Neural cell (in vitro differentiated cells): ENCODE measurements around the gene CHST11. TPM values are rescaled to one million over a fixed set of nuclear protein-coding genes. Genes with fewer than 3 reads are reported as not detected.

ENCODE experiments used
- H2AFZ ChIP-seq: fragments of 200-600, 300-800 bp; sonication (generic), shearing (Covaris generic); 2 replicates; pipeline ENCODE4 v1.6.0; 2014; ENCODE audit warnings: low read depth, mild to moderate bottlenecking, antibody characterized with exemption, low read length, moderate library complexity
- H3F3A ChIP-seq: fragments of 200-600 bp; shearing (Covaris generic); 2 replicates; pipeline ENCODE4 v1.6.1; 2016; ENCODE audit warnings: mild to moderate bottlenecking, moderate library complexity, mixed read lengths, antibody characterized with exemption, low read length; ENCODE audit not compliant: insufficient read depth, poor library complexity, severe bottlenecking
- H3K27ac ChIP-seq: fragments of 200-600, 300-800 bp; sonication (generic), shearing (Covaris generic); 2 replicates; pipeline ENCODE4 v1.5.1; 2014; ENCODE audit warnings: mild to moderate bottlenecking, low read length, moderate library complexity
- H3K27me3 ChIP-seq: fragments of 300-800, 200-600 bp; sonication (generic), shearing (Covaris generic); 2 replicates; pipeline ENCODE4 v1.6.0; 2014; ENCODE audit warnings: mild to moderate bottlenecking, low read depth, low read length, moderate library complexity; ENCODE audit not compliant: insufficient read depth
- H3K36me3 ChIP-seq: fragments of 300-800, 200-600 bp; sonication (generic), shearing (Covaris generic); 2 replicates; pipeline ENCODE4 v1.5.1; 2014; ENCODE audit warnings: mild to moderate bottlenecking, antibody characterized with exemption, low read length, moderate library complexity; ENCODE audit not compliant: insufficient read depth
- H3K4me2 ChIP-seq: fragments of 300-800, 200-600 bp; sonication (generic), shearing (Covaris generic); 2 replicates; pipeline ENCODE4 v1.6.0; 2014; ENCODE audit warnings: mild to moderate bottlenecking, low read length
- H3K4me3 ChIP-seq: fragments of 300-800, 200-600 bp; sonication (generic), shearing (Covaris generic); 2 replicates; pipeline ENCODE4 v1.5.1; 2014; ENCODE audit warnings: mild to moderate bottlenecking, low read length, moderate library complexity
- H3K79me2 ChIP-seq: fragments of 200-600 bp; shearing (Covaris generic); replicated peaks from 2 replicates; pipeline ENCODE4 v1.6.0; 2014; ENCODE audit warnings: mild to moderate bottlenecking, low read length, moderate library complexity; ENCODE audit not compliant: insufficient read depth
- H3K9ac ChIP-seq: fragments of 300-800, 200-600 bp; sonication (generic), shearing (Covaris generic); 2 replicates; pipeline ENCODE4 v1.6.1; 2016; ENCODE audit warnings: mild to moderate bottlenecking, low read length, mixed read lengths
- H3K9me2 ChIP-seq: fragments of 200-600 bp; shearing (Covaris generic); 2 replicates; pipeline ENCODE4 v1.6.1; 2016; ENCODE audit warnings: mild to moderate bottlenecking, low read length, mixed read lengths; ENCODE audit not compliant: insufficient read depth
- H3K9me3 ChIP-seq: fragments of 200-600, 300-800 bp; sonication (generic), shearing (Covaris generic); 2 replicates; pipeline ENCODE4 v1.6.1; 2016; ENCODE audit warnings: mild to moderate bottlenecking, mixed run types, low read length, moderate library complexity, mixed read lengths
- H4K20me1 ChIP-seq: fragments of 200-600 bp; shearing (Covaris generic); 2 replicates; pipeline ENCODE4 v1.6.1; 2016; ENCODE audit warnings: mild to moderate bottlenecking, mixed run types; ENCODE audit not compliant: insufficient read depth
- EP300 ChIP-seq: fragments of 450-650 bp; conservative IDR thresholded peaks from 2 replicates; pipeline ENCODE4 v1.6.1; 2014; ENCODE audit warnings: antibody characterized with exemption, mild to moderate bottlenecking, moderate library complexity; ENCODE audit not compliant: poor library complexity, severe bottlenecking
- EZH2 ChIP-seq: fragments of 200-600, 300-800 bp; shearing (Covaris generic), sonication (generic); IDR thresholded peaks from 2 replicates; pipeline ENCODE4 v1.6.1; 2014; ENCODE audit warnings: antibody characterized with exemption, low read length, borderline replicate concordance, mild to moderate bottlenecking; ENCODE audit not compliant: insufficient read depth, poor library complexity, severe bottlenecking
- MXI1 ChIP-seq: fragments of 450-650 bp; conservative IDR thresholded peaks from 2 replicates; pipeline ENCODE4 v1.6.1; 2014; ENCODE audit warnings: antibody characterized with exemption, mild to moderate bottlenecking; ENCODE audit not compliant: poor library complexity, severe bottlenecking
- POLR2AphosphoS5 ChIP-seq: IDR thresholded peaks from 2 replicates; pipeline ENCODE4 v1.6.1; 2012
- RAD21 ChIP-seq: fragments of 450-650 bp; conservative IDR thresholded peaks from 2 replicates; pipeline ENCODE4 v1.6.1; 2014; ENCODE audit warnings: antibody characterized with exemption, mild to moderate bottlenecking, moderate library complexity
- SMC3 ChIP-seq: fragments of 450-650 bp; conservative IDR thresholded peaks from 2 replicates; pipeline ENCODE4 v1.6.1; 2014; ENCODE audit warnings: antibody characterized with exemption, mild to moderate bottlenecking, moderate library complexity; ENCODE audit not compliant: poor library complexity
- TAF1 ChIP-seq: IDR thresholded peaks from 2 replicates; pipeline ENCODE4 v1.6.1; 2012; ENCODE audit warnings: low read depth
- polyA plus RNA-seq: library from polyadenylated mRNA; depleted of rRNA; stranded (reverse); fragments of >200 nt; gene quantifications from 2 replicates; pipeline ENCODE4 v1.2.3, GENCODE V29; 2014
- TF ChIP-seq, protein P1 (sequence below): IDR thresholded peaks from 2 replicates; pipeline ENCODE4 v1.6.1; 2012; ENCODE audit warnings: borderline replicate concordance
- TF ChIP-seq, protein P2 (sequence below): fragments of 450-650 bp; IDR thresholded peaks from 2 replicates; pipeline ENCODE4 v1.5.1; 2014; ENCODE audit warnings: antibody characterized with exemption, mild to moderate bottlenecking, moderate library complexity; ENCODE audit not compliant: poor library complexity, severe bottlenecking

The CHST11 gene
- polyA plus RNA-seq, 1 donor from 2014 or later = 15.0 TPM

DNA sequence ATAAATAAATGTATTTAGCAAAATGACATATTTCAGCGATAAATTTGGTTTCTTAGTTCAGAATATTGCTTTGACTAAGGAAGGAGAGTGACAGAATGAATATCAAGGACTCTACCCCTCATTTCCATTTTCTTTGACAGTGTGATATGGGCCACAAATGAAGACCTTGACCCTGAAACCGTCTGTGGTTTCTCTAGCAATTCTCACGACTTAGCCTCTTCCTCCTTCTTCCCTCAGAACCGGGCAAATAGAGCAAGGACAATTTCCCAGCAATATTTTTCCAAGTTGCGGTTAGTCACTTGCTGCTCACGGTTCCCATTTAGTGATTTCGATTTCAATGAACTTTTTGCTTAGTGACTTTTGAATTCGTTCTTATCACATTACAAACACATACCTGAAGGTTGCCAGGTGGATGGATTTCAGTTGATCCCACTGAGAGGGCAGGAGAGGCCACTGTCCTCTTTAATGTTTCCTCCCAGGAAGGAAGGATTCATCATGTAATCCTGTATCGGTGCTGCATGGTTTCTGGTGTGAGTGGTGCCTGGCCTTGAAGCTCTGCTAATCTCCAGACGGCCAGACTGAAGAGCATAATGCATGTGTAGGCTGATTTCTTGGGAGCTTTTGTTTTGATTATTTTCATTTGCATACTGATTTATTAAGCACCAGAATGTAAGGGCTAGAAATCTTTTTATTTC, 77.6 kb downstream of the CHST11 start:
- no peaks in the 10 kb centered on the region for H3K9me2 ChIP-seq
- H3K4me2 ChIP-seq = no peak overlapping the region
- H4K20me1 ChIP-seq = no peaks in the 10 kb centered on the region
- H3K79me2 ChIP-seq = no peaks in the 10 kb centered on the region
- H3K36me3 ChIP-seq = no peaks in the 10 kb centered on the region
- no peak overlapping the region for H3K9ac ChIP-seq
- no peak overlapping the region for H2AFZ ChIP-seq
- no peak overlapping the region for H3K4me3 ChIP-seq
- no peak overlapping the region for H3K27ac ChIP-seq
- TF ChIP-seq EZH2 = no peak
- TF ChIP-seq, protein P1, sequence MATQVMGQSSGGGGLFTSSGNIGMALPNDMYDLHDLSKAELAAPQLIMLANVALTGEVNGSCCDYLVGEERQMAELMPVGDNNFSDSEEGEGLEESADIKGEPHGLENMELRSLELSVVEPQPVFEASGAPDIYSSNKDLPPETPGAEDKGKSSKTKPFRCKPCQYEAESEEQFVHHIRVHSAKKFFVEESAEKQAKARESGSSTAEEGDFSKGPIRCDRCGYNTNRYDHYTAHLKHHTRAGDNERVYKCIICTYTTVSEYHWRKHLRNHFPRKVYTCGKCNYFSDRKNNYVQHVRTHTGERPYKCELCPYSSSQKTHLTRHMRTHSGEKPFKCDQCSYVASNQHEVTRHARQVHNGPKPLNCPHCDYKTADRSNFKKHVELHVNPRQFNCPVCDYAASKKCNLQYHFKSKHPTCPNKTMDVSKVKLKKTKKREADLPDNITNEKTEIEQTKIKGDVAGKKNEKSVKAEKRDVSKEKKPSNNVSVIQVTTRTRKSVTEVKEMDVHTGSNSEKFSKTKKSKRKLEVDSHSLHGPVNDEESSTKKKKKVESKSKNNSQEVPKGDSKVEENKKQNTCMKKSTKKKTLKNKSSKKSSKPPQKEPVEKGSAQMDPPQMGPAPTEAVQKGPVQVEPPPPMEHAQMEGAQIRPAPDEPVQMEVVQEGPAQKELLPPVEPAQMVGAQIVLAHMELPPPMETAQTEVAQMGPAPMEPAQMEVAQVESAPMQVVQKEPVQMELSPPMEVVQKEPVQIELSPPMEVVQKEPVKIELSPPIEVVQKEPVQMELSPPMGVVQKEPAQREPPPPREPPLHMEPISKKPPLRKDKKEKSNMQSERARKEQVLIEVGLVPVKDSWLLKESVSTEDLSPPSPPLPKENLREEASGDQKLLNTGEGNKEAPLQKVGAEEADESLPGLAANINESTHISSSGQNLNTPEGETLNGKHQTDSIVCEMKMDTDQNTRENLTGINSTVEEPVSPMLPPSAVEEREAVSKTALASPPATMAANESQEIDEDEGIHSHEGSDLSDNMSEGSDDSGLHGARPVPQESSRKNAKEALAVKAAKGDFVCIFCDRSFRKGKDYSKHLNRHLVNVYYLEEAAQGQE = no peak
- TF ChIP-seq POLR2AphosphoS5 = no peak
- no peak for TF ChIP-seq TAF1
- TF ChIP-seq, protein P2, sequence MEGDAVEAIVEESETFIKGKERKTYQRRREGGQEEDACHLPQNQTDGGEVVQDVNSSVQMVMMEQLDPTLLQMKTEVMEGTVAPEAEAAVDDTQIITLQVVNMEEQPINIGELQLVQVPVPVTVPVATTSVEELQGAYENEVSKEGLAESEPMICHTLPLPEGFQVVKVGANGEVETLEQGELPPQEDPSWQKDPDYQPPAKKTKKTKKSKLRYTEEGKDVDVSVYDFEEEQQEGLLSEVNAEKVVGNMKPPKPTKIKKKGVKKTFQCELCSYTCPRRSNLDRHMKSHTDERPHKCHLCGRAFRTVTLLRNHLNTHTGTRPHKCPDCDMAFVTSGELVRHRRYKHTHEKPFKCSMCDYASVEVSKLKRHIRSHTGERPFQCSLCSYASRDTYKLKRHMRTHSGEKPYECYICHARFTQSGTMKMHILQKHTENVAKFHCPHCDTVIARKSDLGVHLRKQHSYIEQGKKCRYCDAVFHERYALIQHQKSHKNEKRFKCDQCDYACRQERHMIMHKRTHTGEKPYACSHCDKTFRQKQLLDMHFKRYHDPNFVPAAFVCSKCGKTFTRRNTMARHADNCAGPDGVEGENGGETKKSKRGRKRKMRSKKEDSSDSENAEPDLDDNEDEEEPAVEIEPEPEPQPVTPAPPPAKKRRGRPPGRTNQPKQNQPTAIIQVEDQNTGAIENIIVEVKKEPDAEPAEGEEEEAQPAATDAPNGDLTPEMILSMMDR = no peak
- no peak for TF ChIP-seq MXI1
- TF ChIP-seq RAD21 = no peak
- no peak for TF ChIP-seq SMC3
- no peak for TF ChIP-seq EP300
- no peaks in the 10 kb centered on the region for H3F3A ChIP-seq
- H3K9me3 ChIP-seq = no peaks in the 10 kb centered on the region
- H3K27me3 ChIP-seq = no peaks in the 10 kb centered on the region

DNA sequence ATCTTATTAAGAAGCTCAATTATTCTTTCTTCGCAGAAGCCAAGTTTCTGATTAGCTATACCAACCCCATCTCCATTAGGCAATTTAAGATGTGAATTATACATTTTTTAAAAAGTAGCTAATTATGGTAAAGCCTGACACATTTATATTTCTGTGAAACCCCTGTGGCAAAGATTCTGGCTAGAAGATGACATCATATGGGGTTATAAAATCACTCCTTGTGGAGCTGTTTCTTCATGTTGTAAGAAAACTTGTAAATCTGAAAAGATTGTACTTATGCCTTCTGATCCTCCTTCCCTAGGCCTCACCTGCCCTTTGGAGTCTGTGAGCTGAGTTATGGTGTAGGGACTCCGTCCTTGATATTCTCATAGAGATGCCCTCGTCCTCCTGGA, 78.1 kb downstream of the CHST11 start:
- Histone ChIP-seq H3K79me2 (no peaks in the 10 kb centered on the region), H3K4me3 (no peak overlapping the region), H3K9ac (no peak overlapping the region), H4K20me1 (no peaks in the 10 kb centered on the region), H2AFZ (no peak overlapping the region), H3K9me2 (no peaks in the 10 kb centered on the region), H3F3A (no peaks in the 10 kb centered on the region), H3K9me3 (no peaks in the 10 kb centered on the region), H3K27ac (no peak overlapping the region), H3K4me2 (no peak overlapping the region), H3K36me3 (no peaks in the 10 kb centered on the region), H3K27me3 (no peaks in the 10 kb centered on the region)
- TF ChIP-seq EZH2 = no peak
- no peak for TF ChIP-seq TAF1
- no peak for TF ChIP-seq MXI1
- no peak for TF ChIP-seq POLR2AphosphoS5
- TF ChIP-seq EP300 = no peak
